ENCODE data around the gene OLA1. TPM values are rescaled to one million over a fixed set of nuclear protein-coding genes. Genes with fewer than 3 reads are reported as not detected.

Gene OLA1
- total RNA-seq, 2 donors from 2014 or later: 127 to 181 TPM

GRCh38 chr2:174023591-174024523, 224.5 kb downstream of the OLA1 start:
- TF ChIP-seq, protein P1, sequence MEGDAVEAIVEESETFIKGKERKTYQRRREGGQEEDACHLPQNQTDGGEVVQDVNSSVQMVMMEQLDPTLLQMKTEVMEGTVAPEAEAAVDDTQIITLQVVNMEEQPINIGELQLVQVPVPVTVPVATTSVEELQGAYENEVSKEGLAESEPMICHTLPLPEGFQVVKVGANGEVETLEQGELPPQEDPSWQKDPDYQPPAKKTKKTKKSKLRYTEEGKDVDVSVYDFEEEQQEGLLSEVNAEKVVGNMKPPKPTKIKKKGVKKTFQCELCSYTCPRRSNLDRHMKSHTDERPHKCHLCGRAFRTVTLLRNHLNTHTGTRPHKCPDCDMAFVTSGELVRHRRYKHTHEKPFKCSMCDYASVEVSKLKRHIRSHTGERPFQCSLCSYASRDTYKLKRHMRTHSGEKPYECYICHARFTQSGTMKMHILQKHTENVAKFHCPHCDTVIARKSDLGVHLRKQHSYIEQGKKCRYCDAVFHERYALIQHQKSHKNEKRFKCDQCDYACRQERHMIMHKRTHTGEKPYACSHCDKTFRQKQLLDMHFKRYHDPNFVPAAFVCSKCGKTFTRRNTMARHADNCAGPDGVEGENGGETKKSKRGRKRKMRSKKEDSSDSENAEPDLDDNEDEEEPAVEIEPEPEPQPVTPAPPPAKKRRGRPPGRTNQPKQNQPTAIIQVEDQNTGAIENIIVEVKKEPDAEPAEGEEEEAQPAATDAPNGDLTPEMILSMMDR (conservative IDR thresholded peaks at IDR 0.05): no peak
- H3K4me3 ChIP-seq (ENCODE audit: low read length): peak overlapping the region; percentile 6

More at GRCh38 chr2:174023591-174024523, 224.5 kb downstream of the OLA1 start:
- H3K4me3 Mint-ChIP-seq: no peak overlapping the region
- H3K27ac ChIP-seq (ENCODE audit: low read depth, low read length): peak overlapping the region; percentile 50
- H3K36me3 Mint-ChIP-seq (ENCODE audit: low read depth): no peaks in the 10 kb centered on the region
- H3K9ac ChIP-seq (ENCODE audit: extremely low read depth, low read length, poor library complexity, severe bottlenecking): no peak overlapping the region
- 57 to 59% methylated on average over 13 to 17 of the region's 18 CpGs for WGBS, 2 experiments (ENCODE audit: insufficient coverage in 1 of 2, insufficient read length in 1 of 2)
- no peaks in the 10 kb centered on the region for H3K9me3 ChIP-seq (ENCODE audit: control insufficient read depth, low read length)
- H3K4me1 ChIP-seq (ENCODE audit: control insufficient read depth, insufficient read depth, low read length): peaks cover 19% of the 10 kb centered on the region
- no peaks in the 10 kb centered on the region for H3K27me3 ChIP-seq (ENCODE audit: control insufficient read depth, insufficient read depth, low read length, poor library complexity, severe bottlenecking)
- no peaks in the 10 kb centered on the region for H3K36me3 ChIP-seq (ENCODE audit: control insufficient read depth, insufficient read depth, low read length)
- peak overlapping the region; percentile 67 for H3K27ac Mint-ChIP-seq
- H3K9me3 Mint-ChIP-seq: no peaks in the 10 kb centered on the region
- H3K4me1 Mint-ChIP-seq: peaks cover 18% of the 10 kb centered on the region
- H3K27me3 Mint-ChIP-seq (ENCODE audit: insufficient read depth): no peaks in the 10 kb centered on the region
- peak; percentile 86 for DNase-seq

Other genes with a start within 250 kb of the OLA1 start
- gene SP9, start 86.4 kb upstream of the OLA1 start, total RNA-seq: not detected
- gene SCRN3, start 147.2 kb upstream of the OLA1 start, total RNA-seq: 10 to 100 TPM; 11.4 to 13.6 TPM
- gene GPR155, start 238.5 kb upstream of the OLA1 start, total RNA-seq: under 1 TPM; 0.22 to 0.88 TPM